ENCODE results near the gene PCLO. TPM values are rescaled to one million over a fixed set of nuclear protein-coding genes. Genes with fewer than 3 reads are reported as not detected.

The PCLO gene
- total RNA-seq = 10 to 100 TPM in 3 of 4 donors, 1 to 10 TPM in 1; 6.6 to 70.7 (median 33.9) TPM

- peaks cover 0 to 6% (median 0%) of the 10 kb centered on the region in 4 donors for H3K4me1 ChIP-seq
- H3K4me3 ChIP-seq = peak within 1 kb of the TSS; percentile 35 to 79 (median 50)
- no peaks in the 10 kb centered on the region for H3K27me3 ChIP-seq
- TF ChIP-seq POLR2A (IDR thresholded peaks at IDR 0.05) (peak; percentile 42 to 56), CTCF (IDR thresholded peaks at IDR 0.05) (peak in 1 of 6 experiments; percentile 8)
- no peaks in the 10 kb centered on the region for H3K36me3 ChIP-seq
- no peaks in the 10 kb centered on the region for H3K9me3 ChIP-seq
- peak within 1 kb of the TSS in 3 of 4 donors; percentile 53 to 93 (median 86) for H3K27ac ChIP-seq
- peak; percentile 17 to 95 (median 91) for DNase-seq
Measured at GRCh38 chr7:83162402-83163256, at the start of gene PCLO. PCLO (minus strand) TSS chr7:83162884; CDS start chr7:83162592, 292 bp downstream.

GRCh38 chr7:83211685-83212084 lies 49.0 kb upstream of the PCLO start:
- Histone ChIP-seq H3K4me3 (no peak overlapping the region), H3K4me1 (no peaks in the 10 kb centered on the region), H3K27me3 (no peaks in the 10 kb centered on the region), H3K9me3 (no peaks in the 10 kb centered on the region), H3K27ac (no peak overlapping the region), H3K36me3 (no peaks in the 10 kb centered on the region)
- no peak for DNase-seq
- no peak for TF ChIP-seq CTCF (IDR thresholded peaks at IDR 0.05)
- TF ChIP-seq POLR2A (IDR thresholded peaks at IDR 0.05) = no peak

- DNase-seq = no peak
- Histone ChIP-seq H3K27me3 (no peaks in the 10 kb centered on the region), H3K4me1 (no peaks in the 10 kb centered on the region), H3K4me3 (no peak overlapping the region), H3K36me3 (no peaks in the 10 kb centered on the region), H3K9me3 (no peaks in the 10 kb centered on the region), H3K27ac (no peak overlapping the region)
- TF ChIP-seq CTCF (IDR thresholded peaks at IDR 0.05) = no peak
- TF ChIP-seq POLR2A (IDR thresholded peaks at IDR 0.05) = no peak
Measured at GRCh38 chr7:83210479-83210878, 47.8 kb upstream of the PCLO start.

GRCh38 chr7:83204715-83205114 lies 42.0 kb upstream of the PCLO start:
- no peaks in the 10 kb centered on the region for H3K36me3 ChIP-seq
- no peak overlapping the region for H3K27ac ChIP-seq
- H3K4me3 ChIP-seq = no peak overlapping the region
- DNase-seq = no peak
- no peaks in the 10 kb centered on the region for H3K4me1 ChIP-seq
- TF ChIP-seq CTCF (IDR thresholded peaks at IDR 0.05) = no peak
- no peak for TF ChIP-seq POLR2A (IDR thresholded peaks at IDR 0.05)
- no peaks in the 10 kb centered on the region for H3K9me3 ChIP-seq
- no peaks in the 10 kb centered on the region for H3K27me3 ChIP-seq

- TF ChIP-seq CTCF (IDR thresholded peaks at IDR 0.05) (no peak), POLR2A (IDR thresholded peaks at IDR 0.05) (no peak)
- Histone ChIP-seq H3K27me3 (no peaks in the 10 kb centered on the region), H3K27ac (no peak overlapping the region), H3K36me3 (no peaks in the 10 kb centered on the region), H3K4me3 (no peak overlapping the region), H3K4me1 (no peaks in the 10 kb centered on the region), H3K9me3 (no peaks in the 10 kb centered on the region)
- DNase-seq = no peak
Measured at GRCh38 chr7:83201355-83201754, 38.7 kb upstream of the PCLO start.
